ENCODE data around the gene TMCC2.
"Not testable (repeated sequence)": the region's sequence is repeated elsewhere in the genome, so short reads cannot be mapped to it uniquely, and the experiment has no call there.

The TMCC2 gene, protein sequence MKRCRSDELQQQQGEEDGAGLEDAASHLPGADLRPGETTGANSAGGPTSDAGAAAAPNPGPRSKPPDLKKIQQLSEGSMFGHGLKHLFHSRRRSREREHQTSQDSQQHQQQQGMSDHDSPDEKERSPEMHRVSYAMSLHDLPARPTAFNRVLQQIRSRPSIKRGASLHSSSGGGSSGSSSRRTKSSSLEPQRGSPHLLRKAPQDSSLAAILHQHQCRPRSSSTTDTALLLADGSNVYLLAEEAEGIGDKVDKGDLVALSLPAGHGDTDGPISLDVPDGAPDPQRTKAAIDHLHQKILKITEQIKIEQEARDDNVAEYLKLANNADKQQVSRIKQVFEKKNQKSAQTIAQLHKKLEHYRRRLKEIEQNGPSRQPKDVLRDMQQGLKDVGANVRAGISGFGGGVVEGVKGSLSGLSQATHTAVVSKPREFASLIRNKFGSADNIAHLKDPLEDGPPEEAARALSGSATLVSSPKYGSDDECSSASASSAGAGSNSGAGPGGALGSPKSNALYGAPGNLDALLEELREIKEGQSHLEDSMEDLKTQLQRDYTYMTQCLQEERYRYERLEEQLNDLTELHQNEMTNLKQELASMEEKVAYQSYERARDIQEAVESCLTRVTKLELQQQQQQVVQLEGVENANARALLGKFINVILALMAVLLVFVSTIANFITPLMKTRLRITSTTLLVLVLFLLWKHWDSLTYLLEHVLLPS

DNA sequence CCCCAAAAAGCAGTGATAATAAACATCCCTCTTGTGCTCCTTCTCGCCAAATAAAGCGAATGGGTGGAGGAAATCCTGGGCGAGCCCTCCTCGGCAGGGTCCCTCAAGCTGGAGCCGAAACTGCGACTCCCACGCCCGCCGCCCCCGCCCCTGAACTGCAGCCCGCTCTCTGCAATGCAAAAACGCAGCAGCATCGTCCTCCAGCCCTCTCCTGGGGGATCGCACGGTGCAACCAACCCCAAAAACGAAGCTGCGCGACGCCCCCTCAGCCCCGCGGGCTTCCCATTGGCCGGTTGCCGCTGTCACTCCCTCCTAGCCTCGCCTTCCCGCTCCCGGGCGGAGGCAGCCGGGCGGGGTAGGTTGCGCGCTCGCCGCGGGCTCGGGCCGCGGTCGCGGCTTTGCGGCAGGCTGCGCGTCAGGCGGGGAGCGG, at the start of gene TMCC2:
Gene TMCC2, plus strand, starts transcription at position 363 of the 430 bp plus-strand sequence. CDS start 619 bp downstream, outside the sequence.
- Mint-ChIP-seq H3K27ac (no peak within 1 kb of the TSS), H3K4me3 (peak within 1 kb of the TSS; percentile 89), H3K4me1 (ENCODE audit: low read depth) (peaks cover 27% of the 10 kb centered on the region), H3K36me3 (ENCODE audit: low read depth) (no peaks in the 10 kb centered on the region), H3K9me3 (no peaks in the 10 kb centered on the region), H3K27me3 (ENCODE audit: low read depth) (peaks cover 39% of the 10 kb centered on the region)
- peak; percentile 84 for DNase-seq (ENCODE audit: low spot score)

DNA sequence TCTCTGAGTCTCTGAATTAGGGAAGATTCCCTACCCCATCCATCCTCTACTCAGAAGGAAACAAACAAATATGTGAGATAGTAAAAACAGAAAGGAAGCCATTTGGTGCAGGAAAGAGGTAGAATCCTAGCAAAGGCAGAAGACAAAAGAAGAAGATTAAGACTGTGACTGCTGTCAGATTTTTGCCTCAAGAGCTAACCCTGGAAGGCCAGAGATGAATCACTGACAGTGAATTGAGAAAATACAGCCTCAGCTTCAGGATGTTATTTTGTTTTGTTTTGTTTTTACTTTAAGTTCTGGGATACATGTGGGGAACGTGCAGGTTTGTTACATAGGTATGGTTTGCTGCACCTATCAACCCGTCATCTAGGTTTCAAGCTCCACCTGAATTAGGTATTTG, 47.9 kb upstream of the TMCC2 start:
- peaks cover 15% of the 10 kb centered on the region for H3K4me1 Mint-ChIP-seq (ENCODE audit: low read depth)
- H3K4me3 Mint-ChIP-seq, result no peak overlapping the region
- no peak overlapping the region for H3K27ac Mint-ChIP-seq
- H3K27me3 Mint-ChIP-seq (ENCODE audit: low read depth), result no peaks in the 10 kb centered on the region
- DNase-seq (ENCODE audit: low spot score), result no peak
- peaks cover 15% of the 10 kb centered on the region for H3K36me3 Mint-ChIP-seq (ENCODE audit: low read depth)
- H3K9me3 Mint-ChIP-seq, result no peaks in the 10 kb centered on the region

DNA sequence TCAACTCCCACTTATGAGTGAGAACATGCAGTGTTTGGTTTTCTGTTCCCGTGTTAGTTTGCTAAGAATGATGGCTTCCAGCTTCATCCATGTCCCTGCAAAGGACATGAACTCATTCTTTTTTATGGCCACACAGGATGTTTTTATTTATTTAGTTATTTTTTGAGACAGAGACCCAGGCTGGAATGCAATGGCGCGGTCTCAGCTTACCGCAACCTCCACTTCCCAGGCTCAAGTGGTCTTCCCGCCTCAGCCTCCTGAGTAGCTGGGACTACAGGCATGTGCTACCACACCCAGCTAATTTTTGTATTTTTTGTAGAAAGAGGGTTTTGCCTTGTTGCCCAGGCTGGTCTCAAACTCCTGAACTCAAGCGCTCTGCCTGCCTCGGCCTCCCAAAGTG, 47.4 kb upstream of the TMCC2 start:
- H3K9me3 Mint-ChIP-seq; H3K4me3 Mint-ChIP-seq; DNase-seq (ENCODE audit: low spot score); H3K27me3 Mint-ChIP-seq (ENCODE audit: low read depth); H3K27ac Mint-ChIP-seq: not testable (repeated sequence)
- H3K4me1 Mint-ChIP-seq (ENCODE audit: low read depth), result peaks cover 16% of the 10 kb centered on the region
- peaks cover 17% of the 10 kb centered on the region for H3K36me3 Mint-ChIP-seq (ENCODE audit: low read depth)

DNA sequence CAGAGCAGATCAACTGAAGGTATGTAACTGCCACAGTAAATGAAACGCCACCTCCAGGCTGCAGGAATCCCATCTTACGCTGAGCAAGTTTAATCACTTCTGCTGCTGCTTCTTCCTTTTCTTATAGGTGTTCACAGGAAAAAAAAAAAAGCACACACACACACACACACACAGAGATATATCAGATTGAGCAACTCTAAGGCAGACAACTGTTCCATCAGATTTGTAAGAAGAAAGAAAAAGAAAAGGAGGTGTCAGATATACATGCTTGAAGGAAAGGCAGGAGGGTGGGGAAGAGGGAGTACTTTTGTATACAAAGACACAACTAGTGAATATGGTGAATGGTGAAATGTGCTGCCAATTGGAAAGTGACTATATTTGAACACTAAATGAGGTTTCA, 44.8 kb upstream of the TMCC2 start:
- DNase-seq (ENCODE audit: low spot score), result no peak
- Mint-ChIP-seq H3K9me3 (no peaks in the 10 kb centered on the region), H3K4me1 (ENCODE audit: low read depth) (peaks cover 33% of the 10 kb centered on the region), H3K4me3 (no peak overlapping the region), H3K27me3 (ENCODE audit: low read depth) (no peaks in the 10 kb centered on the region), H3K27ac (no peak overlapping the region), H3K36me3 (ENCODE audit: low read depth) (peaks cover 20% of the 10 kb centered on the region)

DNA sequence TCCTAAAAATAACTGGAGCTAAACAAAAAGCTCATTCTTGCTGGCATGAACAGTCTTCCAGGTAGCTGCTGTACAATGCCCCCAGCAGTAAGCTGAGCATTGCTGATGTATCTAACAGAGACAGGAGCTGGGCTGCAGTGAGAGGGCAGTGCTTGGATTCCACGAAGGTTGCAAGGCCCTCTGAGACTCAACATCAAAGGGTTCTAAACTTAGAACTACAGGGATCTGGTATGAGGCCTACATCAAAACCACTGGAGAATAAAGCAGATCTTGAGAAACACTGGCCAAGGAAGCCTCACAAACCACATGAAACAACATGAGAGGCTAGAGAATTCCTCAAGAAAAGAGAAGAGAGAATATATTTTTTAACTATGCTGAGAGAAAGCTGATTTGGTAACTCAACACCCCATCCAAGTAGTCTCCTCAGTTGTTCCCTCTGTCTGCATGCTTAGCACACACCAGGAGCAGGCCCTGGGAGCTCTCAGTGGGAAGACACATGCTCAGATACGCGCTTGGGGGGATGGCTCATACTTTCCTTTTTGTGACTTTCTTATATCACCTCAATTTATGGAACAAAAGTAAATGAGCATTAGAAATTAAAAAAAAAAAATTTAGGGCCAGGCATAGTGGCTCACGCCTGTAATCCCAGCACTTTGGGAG, 43.9 kb upstream of the TMCC2 start:
- Mint-ChIP-seq H3K4me3 (peak overlapping the region; percentile 39), H3K4me1 (ENCODE audit: low read depth) (peaks cover 33% of the 10 kb centered on the region), H3K27ac (peak overlapping the region; percentile 8), H3K9me3 (no peaks in the 10 kb centered on the region), H3K36me3 (ENCODE audit: low read depth) (peaks cover 20% of the 10 kb centered on the region), H3K27me3 (ENCODE audit: low read depth) (no peaks in the 10 kb centered on the region)
- DNase-seq (ENCODE audit: low spot score), result no peak

DNA sequence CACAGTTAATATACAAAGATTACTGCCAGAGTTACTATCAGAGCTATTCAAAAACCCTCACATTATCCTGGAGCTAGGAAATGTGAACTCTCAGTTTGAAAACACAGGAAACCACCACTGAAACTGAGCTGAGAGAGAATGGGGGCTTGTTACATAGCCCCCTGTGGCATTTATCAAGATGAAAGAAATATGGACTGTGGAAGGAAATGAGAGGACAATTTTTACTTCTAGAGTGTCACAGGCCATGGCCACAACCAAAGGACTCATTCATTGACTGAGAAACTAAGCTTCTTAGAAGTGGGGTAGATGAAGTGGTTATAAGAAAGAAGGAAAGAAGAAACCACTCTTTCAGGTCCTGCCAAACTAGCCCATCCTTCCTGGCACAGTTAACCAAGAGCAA, 41.6 kb upstream of the TMCC2 start:
- no peak overlapping the region for H3K4me3 Mint-ChIP-seq
- H3K4me1 Mint-ChIP-seq (ENCODE audit: low read depth), result peaks cover 36% of the 10 kb centered on the region
- no peak for DNase-seq (ENCODE audit: low spot score)
- peaks cover 19% of the 10 kb centered on the region for H3K36me3 Mint-ChIP-seq (ENCODE audit: low read depth)
- no peaks in the 10 kb centered on the region for H3K9me3 Mint-ChIP-seq
- H3K27me3 Mint-ChIP-seq (ENCODE audit: low read depth), result no peaks in the 10 kb centered on the region
- peak overlapping the region; percentile 52 for H3K27ac Mint-ChIP-seq

DNA sequence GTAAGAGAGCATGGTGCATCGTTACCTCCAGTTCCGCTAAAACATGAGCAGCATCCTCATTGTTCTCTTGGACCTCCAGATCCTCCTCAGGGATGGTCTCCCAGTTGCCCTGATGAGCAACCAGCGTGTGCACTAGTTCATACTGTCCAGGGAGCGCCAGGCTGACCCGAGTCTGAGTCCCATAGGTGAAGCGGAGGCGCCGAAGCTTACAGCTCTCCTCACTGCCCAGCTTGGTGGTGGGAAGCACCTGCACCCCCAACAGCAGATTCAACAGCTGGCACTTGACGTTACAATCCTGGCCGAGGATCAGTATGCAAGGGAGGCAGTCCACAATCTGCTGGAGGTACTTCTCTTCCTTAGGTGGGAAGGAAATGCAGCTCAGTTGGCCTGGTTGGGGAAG, 40.3 kb upstream of the TMCC2 start:
- Mint-ChIP-seq H3K27ac (no peak overlapping the region), H3K36me3 (ENCODE audit: low read depth) (peaks cover 19% of the 10 kb centered on the region), H3K9me3 (no peaks in the 10 kb centered on the region), H3K4me1 (ENCODE audit: low read depth) (peaks cover 36% of the 10 kb centered on the region), H3K4me3 (no peak overlapping the region), H3K27me3 (ENCODE audit: low read depth) (no peaks in the 10 kb centered on the region)
- DNase-seq (ENCODE audit: low spot score), result no peak

DNA sequence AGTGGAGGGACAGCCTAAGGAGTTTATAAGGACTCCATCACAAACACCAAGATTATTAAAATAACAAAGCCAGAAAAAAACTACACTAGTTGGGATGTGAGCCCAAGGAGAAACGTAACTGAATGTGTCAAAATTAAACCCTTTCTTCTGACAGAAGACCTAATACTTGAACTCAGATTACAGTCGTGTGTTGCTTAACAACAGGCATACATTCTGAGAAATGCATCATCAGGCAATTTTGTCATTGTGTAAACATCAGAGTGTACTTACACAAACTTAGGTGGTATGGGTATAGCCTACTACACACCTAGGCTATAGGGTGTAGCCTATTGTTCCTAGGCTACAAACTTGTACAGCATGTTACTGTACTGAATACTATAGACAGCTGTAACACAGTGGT, 39.6 kb upstream of the TMCC2 start:
- no peaks in the 10 kb centered on the region for H3K27me3 Mint-ChIP-seq (ENCODE audit: low read depth)
- no peaks in the 10 kb centered on the region for H3K9me3 Mint-ChIP-seq
- peaks cover 34% of the 10 kb centered on the region for H3K4me1 Mint-ChIP-seq (ENCODE audit: low read depth)
- H3K4me3 Mint-ChIP-seq, result no peak overlapping the region
- no peak for DNase-seq (ENCODE audit: low spot score)
- no peak overlapping the region for H3K27ac Mint-ChIP-seq
- peaks cover 16% of the 10 kb centered on the region for H3K36me3 Mint-ChIP-seq (ENCODE audit: low read depth)

DNA sequence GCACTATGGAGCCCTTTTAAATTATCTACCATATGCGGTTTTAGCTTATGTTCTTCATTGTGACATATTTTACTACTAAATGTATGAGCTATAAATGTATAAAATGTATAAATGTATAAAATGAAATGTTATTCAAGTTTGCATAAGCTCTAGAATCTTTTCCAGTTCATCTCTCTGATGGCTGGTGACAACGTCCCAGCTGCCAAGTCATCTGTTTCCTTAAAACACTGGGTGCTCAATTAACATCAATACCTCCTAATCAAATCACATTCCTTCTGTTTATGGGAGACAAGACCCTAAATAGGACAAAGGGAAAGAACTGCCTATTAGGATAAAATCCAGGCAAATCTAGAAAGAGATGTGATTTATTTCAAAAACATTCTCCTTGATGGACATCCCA, 39.1 kb upstream of the TMCC2 start:
- H3K27me3 Mint-ChIP-seq (ENCODE audit: low read depth), result no peaks in the 10 kb centered on the region
- H3K4me3 Mint-ChIP-seq, result no peak overlapping the region
- H3K4me1 Mint-ChIP-seq (ENCODE audit: low read depth), result peaks cover 34% of the 10 kb centered on the region
- no peak overlapping the region for H3K27ac Mint-ChIP-seq
- H3K36me3 Mint-ChIP-seq (ENCODE audit: low read depth), result peaks cover 14% of the 10 kb centered on the region
- H3K9me3 Mint-ChIP-seq, result no peaks in the 10 kb centered on the region
- no peak for DNase-seq (ENCODE audit: low spot score)

DNA sequence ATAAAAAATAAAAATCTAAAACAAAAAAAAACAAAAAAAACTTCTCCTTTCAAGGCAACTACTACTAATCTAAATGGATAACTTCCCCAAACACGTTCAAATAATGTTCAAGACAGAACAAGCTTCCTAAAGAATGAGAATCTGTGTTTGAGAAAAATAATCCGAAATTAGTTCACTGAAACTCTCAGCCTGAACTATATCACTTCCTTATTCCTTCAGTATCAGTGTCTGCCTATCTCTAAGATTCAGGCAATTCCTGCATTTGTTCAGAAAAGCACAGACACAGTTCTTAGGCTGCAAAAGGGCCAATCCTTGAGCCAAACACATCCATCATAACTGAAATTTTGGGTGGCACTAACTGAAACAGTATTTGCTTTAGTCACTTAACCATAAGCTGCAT, 38.6 kb upstream of the TMCC2 start:
- Mint-ChIP-seq H3K9me3 (no peaks in the 10 kb centered on the region), H3K27me3 (ENCODE audit: low read depth) (no peaks in the 10 kb centered on the region), H3K36me3 (ENCODE audit: low read depth) (peaks cover 10% of the 10 kb centered on the region), H3K27ac (no peak overlapping the region), H3K4me1 (ENCODE audit: low read depth) (peaks cover 29% of the 10 kb centered on the region), H3K4me3 (no peak overlapping the region)
- no peak for DNase-seq (ENCODE audit: low spot score)

DNA sequence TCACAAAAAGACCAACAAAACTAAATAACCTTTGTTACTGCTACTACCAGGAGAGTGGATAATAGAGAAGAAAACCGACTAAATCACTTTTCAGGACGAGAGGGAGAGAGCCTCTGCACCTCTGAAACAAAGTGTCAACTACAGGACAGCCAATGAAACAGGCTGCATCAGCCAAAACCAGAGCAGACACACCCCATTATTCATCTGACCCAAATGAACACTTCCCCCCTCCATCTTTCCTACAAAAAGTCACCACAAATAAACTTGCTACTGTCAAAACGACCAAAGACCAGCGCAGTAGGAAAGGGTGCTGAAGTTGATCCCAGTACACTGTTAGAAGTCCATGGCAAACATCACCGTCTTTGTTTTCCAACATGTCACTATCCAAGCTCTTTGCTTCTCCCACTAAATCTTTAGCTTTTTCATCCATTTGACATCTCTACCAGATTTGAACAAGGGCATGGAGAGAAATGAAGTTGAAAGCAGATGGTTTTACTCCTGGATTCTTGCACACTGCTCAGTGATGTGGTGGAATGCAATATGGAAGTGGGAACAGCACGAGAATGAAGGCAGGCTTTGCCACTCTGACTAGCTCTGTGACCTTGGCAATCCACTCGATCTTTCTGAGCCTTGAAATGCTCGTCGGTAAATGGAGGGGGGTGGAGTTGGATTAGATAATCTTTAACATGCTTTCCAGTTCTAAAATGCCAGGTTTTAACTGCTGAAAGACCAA, 36.7 kb upstream of the TMCC2 start:
- no peak for DNase-seq (ENCODE audit: low spot score)
- Mint-ChIP-seq H3K4me3 (no peak overlapping the region), H3K27ac (no peak overlapping the region), H3K27me3 (ENCODE audit: low read depth) (no peaks in the 10 kb centered on the region), H3K4me1 (ENCODE audit: low read depth) (peaks cover 24% of the 10 kb centered on the region), H3K36me3 (ENCODE audit: low read depth) (peaks cover 4% of the 10 kb centered on the region), H3K9me3 (no peaks in the 10 kb centered on the region)

DNA sequence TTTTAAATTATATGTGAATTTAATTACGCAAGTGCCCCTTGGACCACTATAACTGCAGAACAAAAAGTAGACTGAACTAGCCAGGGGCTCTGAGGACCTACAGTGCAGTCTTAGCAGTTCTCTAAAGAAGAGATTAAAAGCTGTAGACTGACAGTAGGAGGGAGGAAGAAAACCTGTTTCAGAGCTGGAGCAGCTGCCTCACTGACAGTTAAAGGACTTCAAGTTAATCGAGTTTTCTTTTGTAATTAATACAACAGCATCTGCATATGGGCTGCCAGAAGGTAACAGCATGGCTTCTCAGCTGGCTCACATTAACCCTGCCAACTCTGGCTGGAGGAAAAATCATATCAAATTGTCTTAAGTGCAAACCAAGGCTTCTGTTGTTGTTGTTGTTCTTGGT, 36.1 kb upstream of the TMCC2 start:
- Mint-ChIP-seq H3K4me3 (no peak overlapping the region), H3K36me3 (ENCODE audit: low read depth) (no peaks in the 10 kb centered on the region), H3K27me3 (ENCODE audit: low read depth) (no peaks in the 10 kb centered on the region), H3K9me3 (no peaks in the 10 kb centered on the region), H3K27ac (no peak overlapping the region), H3K4me1 (ENCODE audit: low read depth) (peaks cover 17% of the 10 kb centered on the region)
- no peak for DNase-seq (ENCODE audit: low spot score)

DNA sequence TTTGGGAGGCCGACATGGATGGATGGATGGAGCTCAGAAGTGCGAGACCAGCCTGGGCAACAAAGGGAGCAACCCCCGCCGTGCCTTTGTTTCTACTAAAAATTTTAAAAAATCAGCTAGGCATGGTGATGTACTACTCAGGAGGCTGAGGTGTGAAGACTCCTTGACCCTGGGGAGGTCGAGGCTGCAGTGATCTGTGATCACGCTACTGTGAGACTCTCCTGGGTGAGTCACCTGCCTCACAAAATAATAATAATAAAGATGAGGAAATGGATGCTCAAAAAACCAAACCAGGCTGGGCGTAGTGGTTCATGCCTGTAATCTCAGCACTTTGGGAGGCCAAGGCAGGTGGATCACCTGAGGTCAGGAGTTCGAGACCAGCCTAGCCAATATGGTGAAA, 35.5 kb upstream of the TMCC2 start:
- Mint-ChIP-seq H3K36me3 (ENCODE audit: low read depth) (peaks cover 3% of the 10 kb centered on the region), H3K27ac (no peak overlapping the region), H3K4me3 (no peak overlapping the region), H3K4me1 (ENCODE audit: low read depth) (peaks cover 14% of the 10 kb centered on the region), H3K9me3 (no peaks in the 10 kb centered on the region), H3K27me3 (ENCODE audit: low read depth) (no peaks in the 10 kb centered on the region)
- no peak for DNase-seq (ENCODE audit: low spot score)
